Osteocyte (in vitro differentiated cells): ENCODE data around the gene THNSL1. TPM values are rescaled to one million over a fixed set of nuclear protein-coding genes. Genes with fewer than 3 reads are reported as not detected.
A peak's percentile ranks its signal among the peaks of the same experiment; 100 is the strongest.

Experiments
- DNase-seq: peaks from one replicate; pipeline ENCODE4 v3.0.0; 2021; ENCODE audit warnings: mixed read lengths; ENCODE audit not compliant: unreplicated experiment; ENCODE audit errors: extremely low spot score
- H3K27ac Mint-ChIP-seq: one replicate; pipeline ENCODE4 v1.8.0; 2021; ENCODE audit warnings: mild to moderate bottlenecking, mixed read lengths; ENCODE audit not compliant: unreplicated experiment
- H3K27me3 Mint-ChIP-seq: one replicate; pipeline ENCODE4 v1.8.0; 2021; ENCODE audit warnings: mixed read lengths; ENCODE audit not compliant: unreplicated experiment
- H3K36me3 Mint-ChIP-seq: one replicate; pipeline ENCODE4 v1.8.0; 2021; ENCODE audit warnings: mixed read lengths; ENCODE audit not compliant: unreplicated experiment
- H3K4me1 Mint-ChIP-seq: one replicate; pipeline ENCODE4 v1.8.0; 2021; ENCODE audit warnings: mixed read lengths; ENCODE audit not compliant: unreplicated experiment
- H3K4me3 Mint-ChIP-seq: one replicate; pipeline ENCODE4 v1.8.0; 2021; ENCODE audit warnings: mild to moderate bottlenecking, moderate library complexity, mixed read lengths; ENCODE audit not compliant: unreplicated experiment
- H3K9me3 Mint-ChIP-seq: one replicate; pipeline ENCODE4 v1.8.0; 2021; ENCODE audit warnings: mixed read lengths; ENCODE audit not compliant: unreplicated experiment
- CTCF ChIP-seq: fragments of 200-600 bp; sonication (generic); IDR thresholded peaks from 2 replicates; pipeline ENCODE4 v1.5.0; 2021; ENCODE audit warnings: antibody characterized with exemption, mild to moderate bottlenecking, moderate library complexity
- total RNA-seq: library from RNA; stranded (reverse); gene quantifications from 2 replicates; pipeline ENCODE4 v1.2.1, GENCODE V29; 2021

THNSL1 gene
- total RNA-seq, 1 donor from 2014 or later, result 5.0 TPM

DNA sequence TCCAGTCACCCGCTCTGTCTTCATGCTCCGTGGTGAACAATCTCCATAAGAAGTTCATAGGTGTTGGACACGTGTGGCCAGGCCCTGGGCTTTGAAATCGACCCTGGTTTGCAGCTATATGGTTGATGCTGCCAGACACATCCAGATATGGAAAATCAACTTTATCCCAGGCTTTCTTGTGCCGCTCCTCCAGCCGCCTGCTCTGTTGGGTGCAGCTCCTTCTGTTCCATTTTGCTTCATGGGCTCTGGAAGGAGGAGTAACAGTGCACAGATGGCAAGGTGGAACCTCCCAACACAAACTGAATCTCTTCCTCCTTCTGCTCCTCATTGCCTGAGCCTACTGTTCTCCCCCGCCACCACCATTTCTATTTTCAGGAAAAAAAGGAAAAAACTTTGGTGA, 44.7 kb downstream of the THNSL1 start:
- Mint-ChIP-seq H3K36me3 (peaks cover 2% of the 10 kb centered on the region), H3K27me3 (no peaks in the 10 kb centered on the region), H3K4me3 (peak overlapping the region; percentile 39), H3K27ac (peak overlapping the region; percentile 93), H3K9me3 (peaks cover 8% of the 10 kb centered on the region), H3K4me1 (peaks cover 57% of the 10 kb centered on the region)
- DNase-seq, result no peak
- TF ChIP-seq CTCF, result no peak

DNA sequence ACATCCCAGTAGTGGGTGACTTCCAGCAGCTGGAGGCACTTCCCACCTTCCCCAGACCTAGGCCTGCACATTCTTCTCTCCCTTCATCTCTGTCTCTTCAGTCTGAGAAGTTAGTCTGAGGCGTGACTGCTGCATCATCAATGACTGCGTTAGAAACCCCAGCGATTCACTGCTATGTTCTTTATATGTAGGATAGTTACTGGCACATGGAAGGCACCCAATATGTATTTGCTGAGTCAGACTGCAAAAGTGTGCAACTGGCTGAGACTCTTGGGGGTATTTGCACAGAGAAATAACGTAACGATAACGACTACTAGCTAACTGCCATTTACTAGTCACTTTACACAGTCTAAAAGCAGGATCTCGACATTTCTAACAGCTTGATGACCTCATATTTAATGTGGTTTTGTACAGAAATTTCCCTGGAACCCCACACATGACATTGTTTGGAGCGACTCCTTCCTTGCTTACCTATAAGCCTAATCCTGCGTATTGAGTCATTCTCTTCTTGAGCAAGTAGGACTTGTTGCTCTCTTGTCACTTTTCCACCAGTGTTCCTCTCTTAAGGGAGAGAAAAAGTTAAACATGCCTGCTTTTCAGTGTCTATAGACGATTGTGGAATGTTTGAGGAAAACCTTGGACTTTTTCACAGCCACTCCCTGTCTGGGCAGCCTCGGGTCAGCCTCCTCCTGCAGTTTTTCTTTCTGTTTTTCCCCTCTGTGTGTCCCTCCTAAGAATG, 45.5 kb downstream of the THNSL1 start:
- no peak for DNase-seq
- Mint-ChIP-seq H3K9me3 (peaks cover 8% of the 10 kb centered on the region), H3K27me3 (no peaks in the 10 kb centered on the region), H3K4me3 (peak overlapping the region; percentile 57), H3K27ac (peak overlapping the region; percentile 93), H3K36me3 (peaks cover 2% of the 10 kb centered on the region), H3K4me1 (peaks cover 59% of the 10 kb centered on the region)
- TF ChIP-seq CTCF, result no peak

GRCh38 chr10:25063157-25063556, 46.7 kb downstream of the THNSL1 start:
- TF ChIP-seq CTCF, result no peak
- no peaks in the 10 kb centered on the region for H3K27me3 Mint-ChIP-seq
- no peak for DNase-seq
- no peak overlapping the region for H3K4me3 Mint-ChIP-seq
- peak overlapping the region; percentile 93 for H3K27ac Mint-ChIP-seq
- peaks cover 61% of the 10 kb centered on the region for H3K4me1 Mint-ChIP-seq
- H3K36me3 Mint-ChIP-seq, result no peaks in the 10 kb centered on the region
- peaks cover 8% of the 10 kb centered on the region for H3K9me3 Mint-ChIP-seq

DNA sequence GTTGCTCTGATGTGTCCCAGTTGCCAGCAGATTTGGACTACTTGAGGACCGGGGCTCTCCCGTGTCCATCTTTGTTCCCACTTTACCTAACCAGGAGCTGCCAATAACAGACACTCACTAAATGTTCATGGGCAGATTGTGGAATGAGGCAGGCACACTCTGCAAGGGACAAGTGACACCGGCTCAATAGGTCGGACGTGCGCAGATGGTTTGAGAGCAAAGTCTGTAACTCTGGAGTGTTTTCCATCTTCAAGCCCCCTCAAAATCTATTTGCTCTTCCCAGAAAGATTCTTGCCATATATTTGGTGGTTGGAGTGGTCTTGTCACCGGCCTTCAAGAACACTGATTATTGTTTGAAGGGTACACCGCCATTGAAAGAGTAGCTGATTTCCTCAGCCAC, 47.2 kb downstream of the THNSL1 start:
- Mint-ChIP-seq H3K36me3 (no peaks in the 10 kb centered on the region), H3K4me1 (peaks cover 63% of the 10 kb centered on the region), H3K4me3 (no peak overlapping the region), H3K27ac (peak overlapping the region; percentile 93), H3K27me3 (no peaks in the 10 kb centered on the region), H3K9me3 (peaks cover 8% of the 10 kb centered on the region)
- DNase-seq, result no peak
- TF ChIP-seq CTCF, result no peak

- no peak for DNase-seq
- no peaks in the 10 kb centered on the region for H3K27me3 Mint-ChIP-seq
- no peaks in the 10 kb centered on the region for H3K36me3 Mint-ChIP-seq
- H3K27ac Mint-ChIP-seq, result no peak overlapping the region
- no peak for TF ChIP-seq CTCF
- H3K9me3 Mint-ChIP-seq, result peaks cover 8% of the 10 kb centered on the region
- peaks cover 60% of the 10 kb centered on the region for H3K4me1 Mint-ChIP-seq
- H3K4me3 Mint-ChIP-seq, result no peak overlapping the region
Measured at GRCh38 chr10:25064401-25064800, 48.0 kb downstream of the THNSL1 start.
